Skeletal muscle satellite cell (primary cell): ENCODE data around the gene SORL1.

Source experiments
- H3K27me3 ChIP-seq: 2 replicates; pipeline ENCODE4 v1.7.0; 2013; ENCODE audit warnings: low read length; ENCODE audit not compliant: control insufficient read depth, insufficient read depth
- H3K36me3 ChIP-seq: 2 replicates; pipeline ENCODE4 v1.7.0; 2013; ENCODE audit warnings: mild to moderate bottlenecking, control low read depth, low read length; ENCODE audit not compliant: insufficient read depth
- H3K4me1 ChIP-seq: 2 replicates; pipeline ENCODE4 v1.7.0; 2013; ENCODE audit warnings: low read length; ENCODE audit not compliant: control insufficient read depth, insufficient read depth
- H3K4me2 ChIP-seq: 2 replicates; pipeline ENCODE4 v1.7.0; 2013; ENCODE audit warnings: mild to moderate bottlenecking, low read length
- H3K4me3 ChIP-seq: 2 replicates; pipeline ENCODE4 v1.7.0; 2013; ENCODE audit warnings: low read length
- H3K9ac ChIP-seq: 2 replicates; pipeline ENCODE4 v1.7.0; 2013; ENCODE audit warnings: mild to moderate bottlenecking, low read depth, low read length, moderate library complexity
- H3K9me3 ChIP-seq: replicated peaks from 2 replicates; pipeline ENCODE4 v1.7.0; 2013; ENCODE audit warnings: mild to moderate bottlenecking, control low read depth, low read length

Gene SORL1

DNA sequence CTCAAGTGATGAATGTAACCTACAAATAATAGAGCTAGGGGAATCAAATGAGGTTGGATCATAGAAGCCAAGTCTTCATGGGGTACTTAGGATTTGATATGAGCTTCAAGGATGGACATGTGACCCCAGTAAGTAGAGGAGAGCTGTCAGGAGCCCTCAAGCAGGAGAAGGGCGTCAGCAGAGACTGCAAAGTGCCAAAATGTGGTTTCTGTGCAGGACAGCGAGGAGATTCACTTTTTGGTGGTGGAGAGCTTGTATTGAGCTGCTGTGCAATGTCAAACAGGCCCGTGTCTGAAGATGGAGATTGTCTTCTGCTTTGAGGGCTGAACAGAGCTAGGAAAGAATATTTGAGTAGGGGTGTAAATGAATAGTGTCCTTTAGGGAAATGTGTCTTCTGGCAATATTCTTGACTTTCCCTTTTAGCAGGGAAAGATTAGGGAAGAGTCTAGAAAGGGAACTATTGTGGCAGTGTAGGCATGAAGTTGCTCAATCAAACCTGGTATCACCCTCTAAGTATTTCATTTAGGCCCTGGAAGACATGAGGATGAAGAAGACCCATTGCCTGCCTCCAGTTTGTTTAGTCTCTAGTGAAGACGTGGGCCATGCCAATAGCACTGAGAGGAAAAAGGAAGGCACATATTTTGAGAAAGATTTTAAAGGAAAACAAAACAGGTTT lies 31.8 kb downstream of the SORL1 start:
- peaks cover 16% of the 10 kb centered on the region for H3K27me3 ChIP-seq
- no peaks in the 10 kb centered on the region for H3K9me3 ChIP-seq
- H3K4me3 ChIP-seq: no peak overlapping the region
- no peak overlapping the region for H3K9ac ChIP-seq
- no peaks in the 10 kb centered on the region for H3K36me3 ChIP-seq
- no peak overlapping the region for H3K4me2 ChIP-seq
- H3K4me1 ChIP-seq: no peaks in the 10 kb centered on the region

DNA sequence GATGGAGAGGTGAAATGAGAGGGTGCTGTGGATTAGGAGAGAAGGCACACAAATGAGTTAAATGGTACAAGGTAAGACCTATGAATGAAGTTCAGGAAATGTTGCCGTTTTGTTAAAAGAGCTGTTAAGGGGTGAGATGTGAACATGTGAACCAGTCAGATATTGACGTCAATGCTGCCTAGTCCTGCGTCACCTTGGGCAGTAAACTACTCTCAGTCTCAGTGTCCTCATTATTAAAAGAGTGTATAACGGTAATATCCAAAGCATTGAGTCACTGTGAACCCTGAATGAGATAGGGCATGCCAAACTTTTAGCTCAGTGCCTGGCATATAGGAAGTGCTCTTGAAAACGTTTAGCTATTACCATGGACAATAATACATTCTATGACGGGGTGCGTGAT lies 33.1 kb downstream of the SORL1 start:
- Histone ChIP-seq H3K9me3 (no peaks in the 10 kb centered on the region), H3K4me1 (no peaks in the 10 kb centered on the region), H3K27me3 (peaks cover 16% of the 10 kb centered on the region), H3K4me2 (no peak overlapping the region), H3K4me3 (no peak overlapping the region), H3K36me3 (no peaks in the 10 kb centered on the region), H3K9ac (no peak overlapping the region)

DNA sequence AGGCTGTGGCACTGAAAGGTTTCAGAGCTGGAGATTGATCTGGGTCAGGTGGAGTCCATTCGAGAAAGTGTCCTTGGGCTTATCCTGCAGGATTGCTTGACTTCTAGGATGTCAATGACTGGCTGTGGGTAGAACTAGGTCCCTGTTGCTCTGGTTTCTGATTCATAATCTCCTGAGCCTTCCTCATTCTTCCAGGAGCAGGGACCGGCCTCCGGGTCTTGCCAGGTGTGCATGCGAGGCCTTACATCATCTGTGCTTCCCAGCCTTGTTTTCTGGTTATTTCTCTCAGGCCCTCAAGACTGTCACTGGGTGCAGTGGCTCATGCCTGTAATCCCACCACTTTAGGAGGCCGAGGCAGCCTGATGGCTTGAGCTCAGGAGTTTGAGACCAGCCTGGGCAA lies 33.9 kb downstream of the SORL1 start:
- H3K4me1 ChIP-seq: no peaks in the 10 kb centered on the region
- no peak overlapping the region for H3K9ac ChIP-seq
- no peaks in the 10 kb centered on the region for H3K36me3 ChIP-seq
- no peaks in the 10 kb centered on the region for H3K9me3 ChIP-seq
- H3K4me2 ChIP-seq: no peak overlapping the region
- no peak overlapping the region for H3K4me3 ChIP-seq
- peaks cover 19% of the 10 kb centered on the region for H3K27me3 ChIP-seq

DNA sequence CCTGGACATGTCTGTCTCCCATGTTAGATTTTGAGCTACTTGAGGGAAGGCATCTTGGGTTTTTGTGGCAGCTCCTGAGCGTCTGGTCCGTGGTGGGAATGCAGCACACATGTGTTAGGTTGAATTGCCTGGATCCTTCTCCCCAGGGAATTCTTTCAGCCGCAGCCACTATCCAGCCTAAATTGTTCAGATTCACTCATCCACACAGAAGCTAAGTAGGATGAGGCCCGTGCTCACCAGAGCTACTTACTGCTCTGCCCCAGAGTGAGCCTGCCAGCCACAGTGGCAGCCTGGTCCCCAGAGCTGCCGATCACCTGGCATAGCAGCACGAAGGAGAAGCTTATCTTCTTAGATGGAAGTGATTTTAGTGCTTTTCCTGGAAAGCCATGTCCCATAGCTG lies 35.1 kb downstream of the SORL1 start:
- Histone ChIP-seq H3K4me2 (no peak overlapping the region), H3K9ac (no peak overlapping the region), H3K36me3 (no peaks in the 10 kb centered on the region), H3K27me3 (peaks cover 19% of the 10 kb centered on the region), H3K4me1 (no peaks in the 10 kb centered on the region), H3K4me3 (no peak overlapping the region), H3K9me3 (no peaks in the 10 kb centered on the region)

- Histone ChIP-seq H3K36me3 (no peaks in the 10 kb centered on the region), H3K4me1 (no peaks in the 10 kb centered on the region), H3K4me3 (no peak overlapping the region), H3K9ac (no peak overlapping the region), H3K27me3 (peaks cover 19% of the 10 kb centered on the region), H3K9me3 (no peaks in the 10 kb centered on the region), H3K4me2 (no peak overlapping the region)
Observed at GRCh38 chr11:121488170-121488569, 36.1 kb downstream of the SORL1 start.

GRCh38 chr11:121488641-121489040 lies 36.5 kb downstream of the SORL1 start:
- H3K4me2 ChIP-seq: no peak overlapping the region
- H3K9ac ChIP-seq: no peak overlapping the region
- H3K9me3 ChIP-seq: no peaks in the 10 kb centered on the region
- no peaks in the 10 kb centered on the region for H3K4me1 ChIP-seq
- no peak overlapping the region for H3K4me3 ChIP-seq
- no peaks in the 10 kb centered on the region for H3K36me3 ChIP-seq
- H3K27me3 ChIP-seq: peaks cover 21% of the 10 kb centered on the region

DNA sequence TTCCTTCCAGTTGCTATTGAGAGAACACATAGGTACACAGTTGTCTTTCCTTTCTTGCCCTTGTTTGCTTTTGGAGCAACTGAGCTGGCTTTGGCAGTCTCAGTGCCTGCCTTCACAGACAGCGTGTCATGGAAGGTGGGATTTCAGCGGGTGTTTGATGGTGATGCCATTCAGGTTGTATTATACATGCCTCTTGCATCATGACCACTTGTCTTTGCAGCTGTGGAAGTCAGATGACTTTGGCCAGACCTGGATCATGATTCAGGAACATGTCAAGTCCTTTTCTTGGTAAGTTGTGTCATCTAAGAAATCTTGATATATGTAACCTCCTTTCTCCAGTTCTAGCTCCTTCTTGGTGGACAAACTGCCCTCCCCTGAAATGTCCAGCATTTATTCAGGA lies 37.7 kb downstream of the SORL1 start:
- H3K4me1 ChIP-seq: no peaks in the 10 kb centered on the region
- H3K9me3 ChIP-seq: no peaks in the 10 kb centered on the region
- peaks cover 25% of the 10 kb centered on the region for H3K27me3 ChIP-seq
- no peak overlapping the region for H3K9ac ChIP-seq
- H3K4me2 ChIP-seq: no peak overlapping the region
- H3K36me3 ChIP-seq: no peaks in the 10 kb centered on the region
- no peak overlapping the region for H3K4me3 ChIP-seq

- Histone ChIP-seq H3K9me3 (no peaks in the 10 kb centered on the region), H3K36me3 (no peaks in the 10 kb centered on the region), H3K27me3 (peaks cover 35% of the 10 kb centered on the region), H3K4me3 (no peak overlapping the region), H3K4me1 (no peaks in the 10 kb centered on the region), H3K9ac (no peak overlapping the region), H3K4me2 (no peak overlapping the region)
Observed at GRCh38 chr11:121494355-121495099, 42.4 kb downstream of the SORL1 start.

- Histone ChIP-seq H3K36me3 (no peaks in the 10 kb centered on the region), H3K4me1 (no peaks in the 10 kb centered on the region), H3K27me3 (peaks cover 25% of the 10 kb centered on the region), H3K9ac (no peak overlapping the region), H3K9me3 (no peaks in the 10 kb centered on the region), H3K4me2 (no peak overlapping the region), H3K4me3 (no peak overlapping the region)
Observed at GRCh38 chr11:121497176-121497998, 45.3 kb downstream of the SORL1 start.

- H3K9ac ChIP-seq: no peak overlapping the region
- H3K9me3 ChIP-seq: no peaks in the 10 kb centered on the region
- H3K4me2 ChIP-seq: no peak overlapping the region
- H3K36me3 ChIP-seq: no peaks in the 10 kb centered on the region
- H3K4me3 ChIP-seq: no peak overlapping the region
- H3K4me1 ChIP-seq: no peaks in the 10 kb centered on the region
- peaks cover 16% of the 10 kb centered on the region for H3K27me3 ChIP-seq
Observed at GRCh38 chr11:121499405-121499804, 47.3 kb downstream of the SORL1 start.

DNA sequence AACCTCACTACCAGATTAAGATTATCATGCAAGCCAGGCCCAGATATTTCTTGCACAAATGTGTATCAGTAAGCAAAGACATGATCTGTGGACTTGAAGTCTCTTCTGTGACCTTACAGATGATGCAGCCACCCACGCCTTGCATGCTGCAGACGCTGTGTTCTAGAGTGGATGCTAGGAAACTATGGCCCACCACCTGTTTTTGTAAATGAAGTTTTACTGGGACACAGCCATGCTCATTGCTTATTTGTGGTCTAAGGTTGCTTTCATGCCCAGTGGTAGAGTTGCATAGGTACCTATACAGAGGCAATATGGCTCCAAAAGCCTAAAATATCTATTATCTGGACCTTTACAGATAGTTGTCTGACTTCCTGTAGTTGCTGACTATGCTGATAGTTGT lies 48.2 kb downstream of the SORL1 start:
- H3K9ac ChIP-seq: no peak overlapping the region
- H3K4me2 ChIP-seq: no peak overlapping the region
- H3K9me3 ChIP-seq: no peaks in the 10 kb centered on the region
- peaks cover 14% of the 10 kb centered on the region for H3K27me3 ChIP-seq
- H3K4me1 ChIP-seq: no peaks in the 10 kb centered on the region
- no peaks in the 10 kb centered on the region for H3K36me3 ChIP-seq
- no peak overlapping the region for H3K4me3 ChIP-seq
